K562 (cell line): Measurements from ENCODE around the gene PPP4R3A. TPM values are rescaled to one million over a fixed set of nuclear protein-coding genes. Genes with fewer than 3 reads are reported as not detected.

Experiments used
- BHLHE40 ChIP-seq: IDR thresholded peaks from 2 replicates; pipeline ENCODE4 v1.6.1; 2011; ENCODE audit warnings: low read length, improper control_type of control experiment
- FIP1L1 ChIP-seq: fragments of 200-400 bp; formaldehyde crosslinking; IDR thresholded peaks from 2 replicates; pipeline ENCODE4 v1.6.1; 2018; ENCODE audit warnings: mild to moderate bottlenecking, low read depth, low read length; ENCODE audit not compliant: poor library complexity, severe bottlenecking
- FOXM1 ChIP-seq, 2 experiments: fragments of 450-650 bp in 1 of 2; sonication (generic) in 1 of 2; formaldehyde crosslinking in 1 of 2; IDR thresholded peaks; 2 replicates each; pipeline versions ENCODE4 v1.6.1 to v1.9.0; 2017 to 2022; ENCODE audit warnings: low read depth in 2 of 2, mild to moderate bottlenecking in 2 of 2, missing genetic modification reagents in 1 of 2, moderate library complexity in 1 of 2
- GATA2 ChIP-seq: sonication (generic); formaldehyde crosslinking; IDR thresholded peaks from 2 replicates; pipeline ENCODE4 v1.4.0; 2020; ENCODE audit warnings: mild to moderate bottlenecking, missing genetic modification reagents
- ILF3 ChIP-seq: fragments of 450-650 bp; IDR thresholded peaks from 2 replicates; pipeline ENCODE4 v1.6.1; 2018; ENCODE audit warnings: antibody characterized with exemption, mild to moderate bottlenecking, moderate library complexity, borderline replicate concordance
- LARP7 ChIP-seq: fragments of 450-650 bp; IDR thresholded peaks from 2 replicates; pipeline ENCODE4 v1.6.1; 2016
- MCM7 ChIP-seq, 2 experiments: fragments of 450-650 bp; IDR thresholded peaks; 2 replicates each; pipeline ENCODE4 v1.6.1; 2016 to 2018
- MED1 ChIP-seq: sonication (generic); formaldehyde crosslinking; IDR thresholded peaks from 2 replicates; pipeline ENCODE4 v1.8.1; 2023; ENCODE audit warnings: missing genetic modification reagents, borderline replicate concordance
- MLLT1 ChIP-seq, 2 experiments: fragments of 450-650 bp; IDR thresholded peaks; 2 replicates each; pipeline ENCODE4 v1.6.1; 2016
- PTTG1 ChIP-seq: fragments of 450-650 bp; IDR thresholded peaks from 2 replicates; pipeline ENCODE4 v1.6.1; 2016; ENCODE audit warnings: low read depth, mild to moderate bottlenecking, missing genetic modification characterization, missing compliant biosample characterization
- SIN3B ChIP-seq: fragments of 450-650 bp; IDR thresholded peaks from 2 replicates; pipeline ENCODE4 v1.6.1; 2017; ENCODE audit warnings: low read depth, mild to moderate bottlenecking, moderate library complexity
- SLC30A9 ChIP-seq: fragments of 250-450 bp; sonication (Bioruptor Pico); IDR thresholded peaks from 2 replicates; pipeline ENCODE4 v1.8.0; 2022; ENCODE audit warnings: mild to moderate bottlenecking, moderate library complexity
- SMARCB1 ChIP-seq: IDR thresholded peaks from 2 replicates; pipeline ENCODE4 v1.6.1; 2011; ENCODE audit warnings: improper control_type of control experiment, low read depth; ENCODE audit not compliant: insufficient read length
- SNRNP70 ChIP-seq: fragments of 200-400 bp; formaldehyde crosslinking; optimal IDR thresholded peaks from 2 replicates; pipeline ENCODE3; 2017; ENCODE audit warnings: low read depth, low read length
- TARDBP ChIP-seq: fragments of 450-650 bp; IDR thresholded peaks from 2 replicates; pipeline ENCODE4 v1.6.1; 2016
- THRA ChIP-seq: fragments of 450-650 bp; IDR thresholded peaks from 2 replicates; pipeline ENCODE4 v1.6.1; 2017; ENCODE audit warnings: mild to moderate bottlenecking, moderate library complexity
- VEZF1 ChIP-seq: fragments of 200-800 bp; sonication (Bioruptor generic); IDR thresholded peaks from 2 replicates; pipeline ENCODE4 v1.6.1; 2017; ENCODE audit warnings: missing genetic modification characterization, missing compliant biosample characterization
- XRCC5 ChIP-seq: fragments of 200-400 bp; formaldehyde crosslinking; IDR thresholded peaks from 2 replicates; pipeline ENCODE4 v1.6.1; 2017; ENCODE audit warnings: low read depth, mild to moderate bottlenecking, low read length
- YY1 ChIP-seq, 3 experiments: IDR thresholded peaks; 2 replicates each; pipeline ENCODE4 v1.6.1; 2011; ENCODE audit warnings: low read length in 2 of 3, mild to moderate bottlenecking in 2 of 3, moderate library complexity in 2 of 3, borderline replicate concordance in 1 of 3, control low read depth in 1 of 3, low read depth in 1 of 3; ENCODE audit not compliant: insufficient read depth in 3 of 3, insufficient replicate concordance in 2 of 3, control insufficient read depth in 1 of 3, insufficient read length in 1 of 3; ENCODE audit errors: extremely low read depth in 1 of 3
- ZBTB43 ChIP-seq: sonication (generic); formaldehyde crosslinking; IDR thresholded peaks from 2 replicates; pipeline ENCODE4 v1.8.0; 2023; ENCODE audit warnings: mild to moderate bottlenecking, missing genetic modification reagents
- ZC3H4 ChIP-seq: sonication (generic); formaldehyde crosslinking; IDR thresholded peaks from 2 replicates; pipeline ENCODE4 v1.9.0; 2021; ENCODE audit warnings: missing genetic modification reagents, borderline replicate concordance
- ZNF263 ChIP-seq: sonication (generic); formaldehyde crosslinking; IDR thresholded peaks from 2 replicates; pipeline ENCODE4 v1.8.0; 2022; ENCODE audit warnings: mild to moderate bottlenecking, missing genetic modification reagents, borderline replicate concordance
- ZNF436 ChIP-seq: fragments of 250-450, 450-650 bp; sonication (Bioruptor Pico); formaldehyde crosslinking; IDR thresholded peaks from 2 replicates; pipeline ENCODE4 v1.7.0; 2020; ENCODE audit warnings: mild to moderate bottlenecking
- ZNF445 ChIP-seq: fragments of 250-450 bp; sonication (Bioruptor Pico); IDR thresholded peaks from 2 replicates; pipeline ENCODE4 v1.4.0; 2020; ENCODE audit warnings: low read depth, mild to moderate bottlenecking, moderate library complexity
- ZNF695 ChIP-seq: fragments of 450-650 bp; formaldehyde crosslinking; IDR thresholded peaks from 2 replicates; pipeline ENCODE4 v1.4.0; 2020; ENCODE audit warnings: mild to moderate bottlenecking, moderate library complexity
- polyA plus RNA-seq, 8 experiments: library from polyadenylated mRNA; depleted of rRNA in 4 of 8; stranded (reverse) in 5 of 8; unstranded in 3 of 8; fragments of >200 nt; fragmentation: Nextera tagmentation in 2 of 8; fragmentation: Illumina TruSeq in 1 of 8; extraction: Ambion mirVana in 2 of 8; extraction: Trizol in 1 of 8; gene quantifications; 2 replicates each; pipeline versions ENCODE4 v1.2.1 to v1.2.3, GENCODE V29; 2011 to 2014; ENCODE audit warnings: inconsistent platforms in 1 of 8, missing spikeins in 1 of 8
- total RNA-seq, 7 experiments: library from RNA; depleted of rRNA in 6 of 7; stranded (reverse); fragments of >200 nt in 6 of 7; fragmentation: Illumina TruSeq in 2 of 7; extraction: Trizol in 2 of 7; gene quantifications; 2 replicates each; pipeline versions ENCODE4 v1.2.1 to v1.2.3, GENCODE V29; 2011 to 2021; ENCODE audit warnings: low replicate concordance in 1 of 7

The PPP4R3A gene
- total and polyA plus RNA-seq, 9 of the 15 experiments (the other 6 are each of a cell fraction or from before 2014, with no cell fraction given), result 9.5 to 54.9 (median 44.9) TPM

- TF ChIP-seq SMARCB1, result no peak
- no peak for TF ChIP-seq SNRNP70
- TF ChIP-seq YY1 (IDR thresholded peaks at IDR 0.05; ENCODE audit: borderline replicate concordance in 1 of 3, control insufficient read depth in 1 of 3, extremely low read depth in 1 of 3, insufficient read depth in 3 of 3, insufficient read length in 1 of 3, insufficient replicate concordance in 2 of 3, low read depth in 1 of 3, low read length in 2 of 3), result no peak
- TF ChIP-seq SLC30A9 (CRISPR knock-in tag), result no peak
- TF ChIP-seq FIP1L1, result peak; percentile 15
- peak; percentile 33; the same call in 1 of the 2 replicates for TF ChIP-seq SIN3B
- TF ChIP-seq MCM7 (IDR thresholded peaks at IDR 0.05), result no peak
- TF ChIP-seq ZBTB43 (CRISPR knock-in tag), result peak; percentile 86
- no peak for TF ChIP-seq ZNF436 (CRISPR knock-in tag)
- TF ChIP-seq TARDBP, result no peak
- no peak for TF ChIP-seq ILF3
- TF ChIP-seq XRCC5, result no peak
- TF ChIP-seq BHLHE40, result peak; percentile 83
- TF ChIP-seq MED1 (CRISPR knock-in tag), result peak; percentile 94; the same call in 1 of the 2 replicates
- TF ChIP-seq MLLT1 (IDR thresholded peaks at IDR 0.05), result no peak
- TF ChIP-seq GATA2 (CRISPR knock-in tag), result no peak
- no peak for TF ChIP-seq ZC3H4 (CRISPR knock-in tag)
- no peak for TF ChIP-seq FOXM1 (IDR thresholded peaks at IDR 0.05; ENCODE audit: low read depth)
- 0 out of 2 replicates have a peak, but pooled peaks have one; percentile 49 for TF ChIP-seq FOXM1 (CRISPR knock-in tag; IDR thresholded peaks at IDR 0.05; ENCODE audit: low read depth)
- no peak for TF ChIP-seq ZNF445 (CRISPR knock-in tag)
- TF ChIP-seq LARP7, result no peak
- no peak for TF ChIP-seq THRA
- peak; percentile 56 for TF ChIP-seq ZNF263
- TF ChIP-seq VEZF1 (CRISPR knock-in tag), result peak; percentile 61; the same call in 1 of the 2 replicates
- no peak for TF ChIP-seq ZNF695 (CRISPR knock-in tag)
- no peak for TF ChIP-seq PTTG1 (tag)
Measured at GRCh38 chr14:91417983-91418386, 92.1 kb downstream of the PPP4R3A start (continued).
